ENCODE results near the gene TP53INP2. TPM values are rescaled to one million over a fixed set of nuclear protein-coding genes. Genes with fewer than 3 reads are reported as not detected.

TP53INP2 gene
- total and polyA plus RNA-seq, 2 donors (not counting 3 experiments of a cell fraction or from before 2014, with no cell fraction given): 18.3 to 30.5 TPM

- dilution Hi-C loops (cut with MboI; ENCODE audit: extremely low pct_ligation_motif_present, low sequenced_read_pairs): no loop called here
- no peak overlapping the region for H3K27ac ChIP-seq (ENCODE audit: insufficient read depth, low read depth, low read length)
- H3K4me2 ChIP-seq (ENCODE audit: insufficient read depth, low read length): peak overlapping the region; percentile 62
- BruUV-seq (replicated peaks): no TSS peak
- no peaks in the 10 kb centered on the region for H3K79me2 ChIP-seq (ENCODE audit: control insufficient read depth, insufficient read depth, low read length)
- H3K4me1 ChIP-seq (ENCODE audit: control insufficient read depth, extremely low read depth, insufficient read depth, low read length): peaks cover 20% of the 10 kb centered on the region
- ChIA-PET CTCF (interaction anchor here (0.9 to 2.3 kb wide), 2 partner anchors 64 to 167 kb away, joined by 3 to 7 read pairs; no protein-coding TSS in a partner anchor), POLR2A (no interaction called here)
- no peaks in the 10 kb centered on the region for H3K9me3 ChIP-seq (replicated peaks; ENCODE audit: control insufficient read depth, insufficient read depth, low read length)
- no peak overlapping the region for H3K4me3 ChIP-seq (replicated peaks in 1 of 3; ENCODE audit: insufficient read depth in 1 of 3, low read depth in 1 of 3, low read length in 3 of 3)
- H2AFZ ChIP-seq (ENCODE audit: low read depth, low read length): no peak overlapping the region
- intact Hi-C loops (cut with micrococcal nuclease): no loop called here
- no peak for FAIRE-seq
- H3K9me1 ChIP-seq (replicated peaks; ENCODE audit: control insufficient read depth, extremely low read depth, insufficient read depth, low read length): no peaks in the 10 kb centered on the region
- H3K9ac ChIP-seq (replicated peaks; ENCODE audit: extremely low read depth, insufficient read depth, low read length): peak overlapping the region; percentile 6
- peak; percentile 58 for DNase-seq (ENCODE audit: low read depth, low spot score)
- no peaks in the 10 kb centered on the region for H4K20me1 ChIP-seq (replicated peaks; ENCODE audit: control insufficient read depth, extremely low read depth, insufficient read depth, low read length)
- no peaks in the 10 kb centered on the region for H3K27me3 ChIP-seq (ENCODE audit: control insufficient read depth in 2 of 2, insufficient read depth in 2 of 2, low read length in 2 of 2)
- no peaks in the 10 kb centered on the region for H3K36me3 ChIP-seq (ENCODE audit: control insufficient read depth in 2 of 2, extremely low read depth in 1 of 2, insufficient read depth in 2 of 2, low read length in 2 of 2)
- TF ChIP-seq GATA2 (IDR thresholded peaks at IDR 0.05; ENCODE audit: insufficient read depth, insufficient read length, low read depth, low read length) (no peak), MYC (IDR thresholded peaks at IDR 0.05; ENCODE audit: low read depth, low read length) (no peak), FOS (IDR thresholded peaks at IDR 0.05; ENCODE audit: borderline replicate concordance, insufficient read depth, low read length) (no peak), JUN (IDR thresholded peaks at IDR 0.05; ENCODE audit: borderline replicate concordance, insufficient read depth, insufficient read length, low read depth) (no peak)
These were observed 1.5 kb downstream of the TP53INP2 start for GRCh38 chr20:34705397-34706301.

- no peaks in the 10 kb centered on the region for H3K9me3 ChIP-seq (replicated peaks; ENCODE audit: control insufficient read depth, insufficient read depth, low read length)
- H3K4me2 ChIP-seq (ENCODE audit: insufficient read depth, low read length): no peak overlapping the region
- no peaks in the 10 kb centered on the region for H3K27me3 ChIP-seq (ENCODE audit: control insufficient read depth in 2 of 2, insufficient read depth in 2 of 2, low read length in 2 of 2)
- intact Hi-C loops (cut with micrococcal nuclease) (no loop called here), dilution Hi-C loops (cut with MboI; ENCODE audit: extremely low pct_ligation_motif_present, low sequenced_read_pairs) (no loop called here)
- CTCF ChIA-PET: interaction anchor here (0.9 to 4.1 kb wide), 4 partner anchors 13 to 170 kb away, joined by 3 to 24 read pairs (median 9); no protein-coding TSS in a partner anchor
- H4K20me1 ChIP-seq (replicated peaks; ENCODE audit: control insufficient read depth, extremely low read depth, insufficient read depth, low read length): no peaks in the 10 kb centered on the region
- no TSS peak for BruUV-seq (replicated peaks)
- no peaks in the 10 kb centered on the region for H3K36me3 ChIP-seq (ENCODE audit: control insufficient read depth in 2 of 2, extremely low read depth in 1 of 2, insufficient read depth in 2 of 2, low read length in 2 of 2)
- FAIRE-seq: no peak
- H2AFZ ChIP-seq (ENCODE audit: low read depth, low read length): no peak overlapping the region
- DNase-seq (ENCODE audit: low read depth, low spot score): no peak
- POLR2A ChIA-PET: no interaction called here
- H3K27ac ChIP-seq (ENCODE audit: insufficient read depth, low read depth, low read length): no peak overlapping the region
- peaks cover 20% of the 10 kb centered on the region for H3K4me1 ChIP-seq (ENCODE audit: control insufficient read depth, extremely low read depth, insufficient read depth, low read length)
- no peak overlapping the region for H3K4me3 ChIP-seq (replicated peaks in 1 of 3; ENCODE audit: insufficient read depth in 1 of 3, low read depth in 1 of 3, low read length in 3 of 3)
- no peaks in the 10 kb centered on the region for H3K79me2 ChIP-seq (ENCODE audit: control insufficient read depth, insufficient read depth, low read length)
- no peaks in the 10 kb centered on the region for H3K9me1 ChIP-seq (replicated peaks; ENCODE audit: control insufficient read depth, extremely low read depth, insufficient read depth, low read length)
- TF ChIP-seq EZH2 (IDR thresholded peaks at IDR 0.05; ENCODE audit: borderline replicate concordance, low read depth, low read length, severe bottlenecking) (no peak), POLR2A (IDR thresholded peaks at IDR 0.05; ENCODE audit: low read depth, low read length) (no peak)
- H3K9ac ChIP-seq (replicated peaks; ENCODE audit: extremely low read depth, insufficient read depth, low read length): no peak overlapping the region
These were observed 2.2 kb downstream of the TP53INP2 start for GRCh38 chr20:34706302-34706875.
